Hematopoietic multipotent progenitor cell (in vitro differentiated cells): ENCODE results near the gene LIMK1. TPM values are rescaled to one million over a fixed set of nuclear protein-coding genes. Genes with fewer than 3 reads are reported as not detected.
"Not testable (repeated sequence)": the region's sequence is repeated elsewhere in the genome, so short reads cannot be mapped to it uniquely, and the experiment has no call there.

Source experiments
- DNase-seq, 3 donors: peaks; one replicate each; pipeline ENCODE4 v3.0.0-alpha.2; 2011 to 2015; ENCODE audit warnings: low read depth in 2 of 3, low spot score in 2 of 3
- total RNA-seq: library from RNA; depleted of rRNA; stranded (reverse); fragments of >200 nt; gene quantifications from one replicate; pipeline ENCODE4 v1.2.3, GENCODE V29; 2012

Gene LIMK1
- total RNA-seq, result 22.4 TPM

GRCh38 chr7:74083117-74083876 is at the start of gene LIMK1:
LIMK1 (plus strand) TSS chr7:74083804; CDS start chr7:74083991, 187 bp downstream.
- DNase-seq, result peak; percentile 81 to 85 (median 84)

GRCh38 chr7:74037609-74038008 is 46.0 kb upstream of the LIMK1 start:
- no peak for DNase-seq

DNA sequence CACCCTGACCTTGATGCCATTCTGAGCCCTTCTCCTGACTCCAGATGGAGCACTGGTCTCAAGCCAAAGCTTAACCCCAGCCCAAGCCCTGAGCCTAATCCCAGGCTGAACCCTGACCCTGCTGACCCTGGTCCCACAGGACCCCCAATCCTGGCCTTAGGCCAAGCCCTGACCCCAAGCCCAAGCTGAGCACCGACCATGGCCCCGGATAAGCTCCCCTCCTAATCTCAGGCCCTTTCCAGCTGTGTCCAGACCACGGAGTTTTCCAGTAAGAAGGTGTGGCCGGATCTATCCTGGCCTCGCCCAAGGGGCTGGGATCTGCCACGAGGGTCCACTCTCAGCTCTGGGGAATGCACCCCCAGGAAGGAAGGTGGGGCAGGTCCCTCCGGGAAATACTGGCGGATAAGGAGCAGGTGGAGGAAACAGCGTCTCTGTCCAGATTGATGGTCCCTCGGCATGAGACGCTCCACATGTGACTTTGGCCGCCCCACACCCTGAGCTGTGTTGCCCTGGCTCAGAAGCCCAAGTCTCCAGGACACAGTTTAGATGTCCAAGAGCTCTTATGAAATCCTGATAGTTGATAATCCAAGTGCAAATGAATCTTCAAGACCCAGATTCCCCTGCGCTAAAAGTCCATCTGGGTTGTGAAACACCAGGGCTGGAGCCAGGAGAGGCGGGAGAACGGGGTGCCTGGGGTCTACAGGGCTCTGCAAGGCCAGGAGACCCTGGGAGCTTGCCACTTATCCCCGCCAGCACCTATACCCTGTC is 45.2 kb upstream of the LIMK1 start:
- no peak for DNase-seq

GRCh38 chr7:74039337-74039736 is 44.3 kb upstream of the LIMK1 start:
- no peak for DNase-seq

DNA sequence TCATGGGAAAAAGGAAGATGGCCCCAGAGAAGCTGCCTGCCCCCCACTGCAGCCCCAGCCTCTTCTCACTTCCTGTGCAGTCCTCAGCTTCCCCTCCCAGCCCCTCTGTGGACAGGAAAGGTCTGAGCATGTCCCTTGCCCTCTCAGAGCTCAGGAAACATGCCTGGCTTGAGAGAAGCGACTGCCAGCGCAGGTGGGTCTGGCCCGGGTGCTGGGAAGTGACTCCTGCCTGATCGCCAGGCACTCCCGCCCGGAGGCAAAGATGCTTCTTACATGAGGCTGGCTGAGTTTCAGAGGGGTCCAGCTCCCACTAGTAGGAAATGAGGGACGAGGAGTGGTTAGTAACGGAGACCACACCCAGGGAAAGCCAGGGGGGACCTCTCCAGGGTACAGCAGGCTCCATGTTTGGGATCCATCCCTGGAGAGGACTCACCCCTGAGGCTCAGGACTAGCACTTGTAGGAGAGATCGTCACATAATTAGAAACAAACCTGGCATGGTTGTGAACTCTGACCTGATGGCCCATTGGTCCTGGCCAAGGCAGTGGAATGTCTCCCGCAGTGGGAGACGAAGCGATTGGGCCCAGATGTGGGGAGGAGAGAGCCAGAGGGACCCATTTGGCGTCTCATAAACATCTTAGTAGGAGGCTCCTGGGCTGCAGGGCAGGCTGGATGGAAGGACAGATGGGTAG is 43.4 kb upstream of the LIMK1 start:
- DNase-seq, result no peak

DNA sequence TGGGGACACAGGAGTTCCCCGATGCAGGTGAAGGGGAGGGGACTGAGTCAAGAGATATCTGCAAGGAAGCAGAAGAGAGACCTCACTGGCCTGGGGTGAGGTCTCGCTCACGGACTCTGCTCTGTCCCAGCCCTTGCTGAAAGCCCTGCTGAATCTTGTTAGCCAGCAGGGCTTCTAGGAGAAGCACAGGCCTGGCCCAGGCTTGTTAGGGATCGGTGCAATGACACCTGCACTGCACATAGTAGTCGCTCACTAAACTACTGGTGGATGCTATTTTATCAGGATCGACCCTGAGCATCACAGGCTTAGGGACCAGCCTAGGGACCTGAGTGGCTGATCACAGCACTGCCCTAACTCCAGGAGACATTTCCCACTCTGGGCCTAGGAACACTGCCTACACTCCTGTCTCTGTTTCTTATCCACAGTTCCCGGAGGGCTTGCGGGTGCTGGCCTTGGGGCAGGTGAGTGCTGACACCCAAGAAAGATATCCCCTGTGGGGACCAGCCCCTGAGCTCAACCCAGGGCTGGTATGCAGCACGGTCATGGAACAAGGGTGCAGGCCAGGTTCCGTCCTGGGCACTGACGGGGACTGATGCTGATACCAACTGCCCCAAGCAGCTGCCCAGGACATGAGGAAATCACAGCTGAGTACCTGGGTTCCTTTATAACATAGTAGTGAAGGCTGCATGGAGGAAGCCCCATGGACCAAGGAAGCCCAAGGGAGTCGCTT is 42.6 kb upstream of the LIMK1 start:
- no peak for DNase-seq

- no peak for DNase-seq
These were observed 40.7 kb upstream of the LIMK1 start for GRCh38 chr7:74042746-74043522.

GRCh38 chr7:74043523-74043951 is 40.1 kb upstream of the LIMK1 start:
- DNase-seq, result no peak

GRCh38 chr7:74044366-74045350 is 38.9 kb upstream of the LIMK1 start:
- DNase-seq, result no peak

DNA sequence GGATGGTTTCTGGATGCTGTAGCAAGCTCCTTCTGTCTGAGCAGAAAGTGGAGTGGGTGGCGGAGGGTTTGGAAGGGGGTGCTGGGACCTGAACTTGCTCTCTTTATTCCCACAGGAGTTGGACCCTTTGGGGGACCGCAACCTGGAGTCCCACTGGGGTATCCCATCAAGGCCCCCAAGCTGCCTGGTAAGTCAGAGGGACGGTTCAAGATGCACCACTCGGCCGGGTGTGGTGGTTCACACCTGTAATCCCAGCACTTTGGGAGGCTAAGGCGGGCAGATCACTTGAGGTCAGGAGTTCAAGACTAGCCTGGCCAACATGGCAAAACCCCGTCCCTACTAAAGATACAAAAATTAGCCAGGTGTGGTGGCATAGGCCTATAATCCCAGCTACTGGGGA is 37.0 kb upstream of the LIMK1 start:
- not testable (repeated sequence) for DNase-seq

DNA sequence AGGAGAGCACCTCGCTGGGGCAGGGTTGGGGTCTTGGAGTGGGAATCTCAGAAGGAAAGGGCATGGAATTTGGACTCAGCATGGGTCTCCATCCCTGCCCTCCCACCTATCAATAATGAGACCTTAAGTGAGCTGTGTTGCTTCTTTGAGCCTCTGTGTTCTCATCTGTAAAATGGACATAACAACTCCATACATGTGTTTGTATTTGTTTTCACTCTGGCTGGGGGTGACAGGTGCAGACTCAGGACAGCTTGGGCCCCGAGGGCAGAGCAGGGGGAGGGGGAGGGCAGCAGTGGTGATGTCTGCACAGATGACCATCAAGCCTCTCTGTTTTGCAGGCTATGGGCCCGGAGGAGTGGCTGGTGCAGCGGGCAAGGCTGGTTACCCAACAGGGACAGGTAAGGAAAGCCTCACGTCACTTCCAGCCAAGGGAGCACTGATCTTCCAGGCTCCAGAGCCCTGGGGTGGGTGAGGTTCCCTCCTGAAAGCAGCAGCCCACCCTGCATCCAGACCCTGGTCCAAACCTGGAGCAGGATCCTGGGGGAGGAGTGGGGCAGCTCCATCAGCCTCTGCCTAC is 35.7 kb upstream of the LIMK1 start:
- no peak for DNase-seq

- DNase-seq, result no peak
These were observed 34.5 kb upstream of the LIMK1 start for GRCh38 chr7:74048999-74049599.

DNA sequence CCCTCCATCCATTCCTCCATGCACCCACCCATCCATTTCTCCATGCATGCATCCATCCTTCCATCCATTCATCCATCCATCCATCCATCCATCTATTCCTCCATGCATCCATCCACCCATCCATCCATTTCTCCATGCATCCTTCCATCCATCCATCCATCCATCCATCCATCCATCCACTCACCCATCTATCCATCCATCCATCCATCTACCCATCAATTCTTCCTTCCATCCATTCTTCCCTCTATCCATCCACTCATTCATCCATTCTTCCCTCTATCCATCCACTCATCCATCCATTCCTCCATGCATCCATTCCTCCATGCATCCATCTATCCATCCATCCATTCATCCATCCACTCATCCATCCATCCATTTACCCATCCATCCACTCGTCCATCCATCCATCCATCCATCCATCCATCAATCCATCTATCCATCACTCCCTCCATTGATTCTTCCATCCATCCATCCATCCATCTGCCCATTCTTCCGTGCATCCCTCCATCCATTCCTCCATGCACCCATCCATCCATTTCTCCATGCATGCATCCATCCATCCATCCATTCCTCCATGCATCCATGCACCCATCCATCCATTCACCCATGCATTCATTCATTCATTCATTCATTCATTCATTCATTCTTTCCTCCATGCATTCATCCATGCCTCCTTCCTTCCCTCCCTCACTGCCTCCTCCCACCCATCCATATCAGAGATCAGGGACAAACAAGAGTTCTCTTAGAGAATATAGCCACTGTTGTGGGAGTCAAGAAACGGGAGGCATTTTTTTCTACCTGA is 33.4 kb upstream of the LIMK1 start:
- DNase-seq, result no peak

GRCh38 chr7:74051193-74051592 is 32.4 kb upstream of the LIMK1 start:
- DNase-seq, result no peak

- no peak for DNase-seq
These were observed 31.8 kb upstream of the LIMK1 start for GRCh38 chr7:74051629-74052410.

GRCh38 chr7:74052628-74053027 is 31.0 kb upstream of the LIMK1 start:
- DNase-seq, result no peak
